Measurements from ENCODE around the gene PLCL2. TPM values are rescaled to one million over a fixed set of nuclear protein-coding genes. Genes with fewer than 3 reads are reported as not detected.

Gene PLCL2
- total RNA-seq, 1 donor, result 21.5 TPM

DNA sequence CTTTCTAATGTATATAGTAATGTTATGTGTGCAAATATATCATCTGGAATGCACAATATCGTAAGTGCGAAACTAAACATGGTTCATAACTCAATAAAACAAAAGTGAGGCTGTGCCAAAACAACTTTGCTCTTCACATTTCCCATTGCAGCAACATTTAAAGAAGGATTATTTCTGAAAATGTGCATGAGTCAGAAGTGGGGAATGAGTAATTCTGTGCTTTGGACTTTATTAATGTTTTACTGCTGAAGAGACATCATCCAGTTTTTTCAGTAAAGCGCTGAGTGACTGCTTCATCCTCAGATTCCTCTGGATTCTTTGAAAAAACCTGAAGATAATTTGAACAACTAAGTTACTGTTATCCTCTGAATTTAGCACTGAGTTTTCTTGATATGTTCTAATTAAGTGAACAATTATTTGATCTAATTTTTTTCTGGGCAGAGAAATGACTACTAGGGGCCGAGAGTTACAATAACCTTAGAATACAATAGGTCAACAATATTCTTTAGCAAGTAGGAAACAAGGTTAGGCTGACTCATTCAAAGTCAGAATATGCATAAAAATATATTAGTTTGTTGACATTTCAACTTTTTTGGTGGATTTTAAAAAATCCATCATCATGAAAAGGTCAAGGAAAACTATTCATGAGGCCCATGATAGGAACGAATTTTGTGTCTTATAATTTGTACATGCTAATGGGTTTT lies 20.0 kb upstream of the PLCL2 start:
- no peak for DNase-seq (ENCODE audit: low read depth in 2 of 3, low spot score in 2 of 3)

DNA sequence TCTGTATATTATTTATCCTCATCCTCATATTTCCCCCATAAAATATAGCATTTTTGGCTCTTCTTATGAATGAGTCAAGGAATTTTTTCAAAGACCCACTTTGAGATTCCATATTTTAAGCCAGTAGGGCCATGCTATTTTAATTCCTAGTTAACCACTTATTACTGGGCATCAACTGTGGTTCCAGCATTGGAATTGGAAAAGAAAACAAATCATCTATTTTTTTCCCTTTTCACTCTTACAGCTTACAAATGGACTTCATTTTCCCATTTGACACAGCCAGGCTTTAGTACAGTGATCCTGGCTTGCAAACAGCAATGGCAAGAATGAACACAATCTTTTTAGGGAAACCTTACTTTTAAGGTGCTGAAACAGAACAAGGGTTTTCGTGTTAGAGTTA lies 19.4 kb upstream of the PLCL2 start:
- no peak for DNase-seq (ENCODE audit: low read depth in 2 of 3, low spot score in 2 of 3)

GRCh38 chr3:16866571-16866970 lies 18.2 kb upstream of the PLCL2 start:
- peak in 2 of 3 donors; percentile 62 to 84 for DNase-seq (ENCODE audit: low read depth in 2 of 3, low spot score in 2 of 3)

DNA sequence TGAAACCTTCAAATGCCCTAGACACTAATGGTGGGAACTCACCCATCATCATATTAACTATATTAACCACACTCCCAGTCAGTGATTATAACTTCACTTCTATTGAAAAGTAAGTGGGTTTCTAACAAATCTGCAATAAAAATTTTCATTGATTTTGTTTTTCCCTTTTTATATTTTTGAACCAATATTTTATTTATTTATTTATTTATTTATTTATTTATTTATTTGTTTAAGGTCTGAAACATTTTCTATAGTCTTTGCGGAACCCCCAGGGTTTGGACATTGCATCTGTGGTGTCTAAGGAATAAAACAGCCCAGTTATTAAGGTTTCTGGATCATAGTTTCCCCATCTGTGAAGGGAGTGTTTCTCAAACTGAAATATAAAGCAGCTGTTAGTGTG lies 16.2 kb upstream of the PLCL2 start:
- no peak for DNase-seq (ENCODE audit: low read depth in 2 of 3, low spot score in 2 of 3)

DNA sequence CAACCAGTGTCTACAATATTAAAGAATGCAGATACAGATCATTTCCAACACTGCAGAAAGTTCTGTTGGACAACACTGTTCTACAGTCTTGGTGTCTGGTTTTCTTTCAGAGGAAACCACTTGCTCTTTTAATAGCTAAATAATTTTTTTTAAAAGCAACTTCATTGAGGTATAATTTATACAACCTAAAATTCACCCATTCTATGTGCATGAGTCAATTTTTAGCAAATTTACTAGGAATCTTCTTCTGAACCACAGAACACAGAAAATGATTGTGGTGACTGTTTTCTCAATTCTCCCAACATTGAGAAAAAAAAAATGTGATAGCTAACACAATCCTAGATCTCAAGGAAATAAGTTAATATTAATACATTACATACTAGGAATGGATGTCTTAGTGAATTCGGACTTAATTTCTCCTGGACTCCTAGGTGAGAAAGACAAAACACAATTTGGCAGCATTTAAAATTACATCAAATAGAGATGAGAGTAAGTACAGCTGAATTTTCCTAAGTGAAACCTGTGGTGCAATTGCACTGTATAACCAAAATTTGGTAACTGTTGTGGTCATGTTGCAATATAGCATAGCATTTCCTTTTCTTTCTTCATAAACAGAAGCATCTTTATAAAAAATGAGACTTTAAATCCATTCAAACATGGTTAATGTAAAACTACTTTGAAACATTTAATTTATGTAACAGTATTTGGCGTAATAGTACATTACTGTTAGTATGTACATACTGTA lies 15.3 kb upstream of the PLCL2 start:
- DNase-seq (ENCODE audit: low read depth in 2 of 3, low spot score in 2 of 3), result no peak

GRCh38 chr3:16871915-16872842 lies 12.6 kb upstream of the PLCL2 start:
- DNase-seq (ENCODE audit: low read depth in 2 of 3, low spot score in 2 of 3), result no peak

- no peak for DNase-seq (ENCODE audit: low read depth in 2 of 3, low spot score in 2 of 3)
Observed at GRCh38 chr3:16873872-16874271, 10.9 kb upstream of the PLCL2 start.

DNA sequence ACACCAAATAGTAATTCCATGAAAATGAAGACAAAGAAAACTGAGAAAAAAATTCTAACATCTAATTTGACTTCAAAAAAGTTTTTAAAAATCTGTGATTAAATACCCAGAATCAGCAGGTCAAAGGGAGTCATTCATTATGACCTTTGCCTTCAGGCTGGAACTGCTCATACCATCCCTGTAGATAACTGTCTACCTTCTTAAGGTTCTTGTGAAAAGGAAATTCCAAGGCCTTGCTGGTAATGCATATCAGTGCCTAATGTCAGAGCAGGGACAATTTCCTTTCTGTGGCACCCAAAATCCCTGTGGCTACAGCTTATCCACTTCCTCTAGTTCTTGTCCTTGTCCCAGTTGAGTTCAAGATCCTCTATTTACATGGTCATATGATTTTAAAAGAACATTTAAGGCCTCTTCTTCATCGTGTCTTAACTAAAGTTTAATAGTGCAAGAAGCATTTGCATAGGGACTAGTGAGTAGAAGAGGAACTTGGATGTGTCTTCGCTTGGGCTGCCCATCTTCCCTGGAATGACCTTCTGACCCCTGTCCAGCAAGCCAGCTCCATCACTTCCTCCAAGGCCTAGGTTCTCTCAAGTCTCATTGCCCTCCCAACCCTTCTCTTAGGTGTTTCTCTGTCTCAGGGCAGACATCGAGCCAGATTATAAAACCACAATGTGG lies 8.7 kb upstream of the PLCL2 start:
- DNase-seq (ENCODE audit: low read depth in 2 of 3, low spot score in 2 of 3), result no peak

GRCh38 chr3:16877505-16877904 lies 7.2 kb upstream of the PLCL2 start:
- DNase-seq (ENCODE audit: low read depth in 2 of 3, low spot score in 2 of 3), result no peak

DNA sequence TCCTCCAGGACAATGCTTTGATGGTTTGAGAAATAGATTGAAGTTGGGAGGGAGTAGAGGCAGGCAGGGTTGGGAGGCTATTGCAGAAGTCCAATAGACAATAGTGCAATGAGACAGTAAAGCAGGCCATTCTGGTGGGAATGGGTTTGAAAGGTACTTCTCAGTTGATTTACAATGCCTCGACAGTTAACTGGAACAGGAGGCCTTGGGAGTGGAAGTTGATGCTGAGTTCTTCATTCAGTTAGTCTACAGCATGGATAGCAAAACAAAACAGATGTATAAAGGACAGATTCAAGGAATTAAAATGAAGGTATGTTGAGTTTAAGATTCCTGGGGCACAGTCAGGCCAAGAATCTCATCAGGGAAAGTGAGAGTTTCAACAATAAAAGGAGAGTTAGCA lies 6.8 kb upstream of the PLCL2 start:
- no peak for DNase-seq (ENCODE audit: low read depth in 2 of 3, low spot score in 2 of 3)

DNA sequence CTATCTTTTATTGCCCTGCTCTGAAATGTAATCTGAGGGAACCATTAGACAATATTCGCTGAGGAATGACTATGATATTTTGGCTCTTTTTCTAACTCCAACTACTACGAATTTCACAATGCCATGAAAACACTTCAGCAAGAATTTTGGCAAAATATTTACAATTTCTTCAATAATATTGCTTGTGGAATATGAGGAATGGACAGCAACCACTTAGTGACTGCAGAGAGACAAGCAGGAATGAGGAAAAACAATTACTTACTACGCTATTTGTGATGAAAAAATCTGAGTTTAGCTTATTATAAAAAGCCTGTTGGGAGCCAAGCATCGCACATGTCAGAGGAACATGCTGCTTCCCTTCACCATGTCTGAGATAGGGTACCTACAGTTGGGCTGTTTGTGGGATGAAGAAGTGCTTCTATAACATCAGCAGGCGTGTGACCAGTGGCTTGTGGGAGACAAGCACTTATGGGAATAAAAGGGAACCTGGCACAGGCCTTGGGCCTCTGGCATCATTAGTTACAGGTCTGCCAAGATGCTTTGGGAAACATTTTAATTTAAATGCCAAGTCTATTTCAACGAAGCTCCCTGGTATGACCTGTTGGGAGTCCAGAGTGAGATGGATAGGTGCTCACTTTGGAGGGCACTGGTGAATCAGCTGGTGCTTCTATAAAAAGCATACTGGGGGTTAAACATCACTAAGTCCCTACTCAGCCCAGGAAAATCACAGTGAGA lies 2.7 kb upstream of the PLCL2 start:
- no peak for DNase-seq (ENCODE audit: low read depth in 2 of 3, low spot score in 2 of 3)

GRCh38 chr3:16883057-16883722 lies 1.6 kb upstream of the PLCL2 start:
- no peak for DNase-seq (ENCODE audit: low read depth in 2 of 3, low spot score in 2 of 3)

- DNase-seq (ENCODE audit: low read depth in 2 of 3, low spot score in 2 of 3), result no peak
Observed at GRCh38 chr3:16883723-16884083, 1.1 kb upstream of the PLCL2 start.

DNA sequence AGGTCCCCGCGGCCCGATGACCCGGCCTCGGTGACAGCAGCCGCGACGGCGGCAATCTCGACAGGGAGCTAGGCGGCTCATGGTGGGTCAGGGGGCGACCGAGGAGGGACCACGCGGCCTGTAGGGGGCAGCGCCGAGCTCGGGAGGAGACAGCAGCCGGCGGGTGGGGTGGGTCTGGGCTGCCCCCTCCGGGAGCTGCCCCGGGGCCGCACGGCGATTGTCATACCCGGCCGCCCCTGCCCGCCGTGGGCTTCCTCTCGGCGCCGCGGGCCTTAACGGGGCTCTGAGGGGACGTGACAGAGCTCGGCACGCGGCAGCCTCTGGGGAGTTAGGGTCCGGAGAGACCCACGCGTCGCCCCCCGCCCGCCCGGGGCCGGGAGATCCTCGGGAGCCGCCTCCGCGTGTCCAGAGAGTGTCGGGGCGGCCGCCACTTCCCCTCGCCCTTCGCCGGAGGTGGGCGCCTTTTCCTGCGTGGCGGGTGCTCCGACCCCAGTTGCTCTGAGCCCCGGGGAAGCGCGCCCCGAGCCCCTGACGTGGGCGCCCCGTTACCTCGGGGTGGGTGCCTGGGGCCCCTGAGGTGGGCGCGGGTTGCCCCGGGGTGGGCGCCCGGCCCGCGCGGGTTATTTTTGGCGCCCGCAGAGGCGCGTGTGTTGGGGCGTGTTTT lies 539 bp upstream of the PLCL2 start:
- DNase-seq (ENCODE audit: low read depth in 2 of 3, low spot score in 2 of 3), result peak; percentile 46 to 86 (median 85)

DNA sequence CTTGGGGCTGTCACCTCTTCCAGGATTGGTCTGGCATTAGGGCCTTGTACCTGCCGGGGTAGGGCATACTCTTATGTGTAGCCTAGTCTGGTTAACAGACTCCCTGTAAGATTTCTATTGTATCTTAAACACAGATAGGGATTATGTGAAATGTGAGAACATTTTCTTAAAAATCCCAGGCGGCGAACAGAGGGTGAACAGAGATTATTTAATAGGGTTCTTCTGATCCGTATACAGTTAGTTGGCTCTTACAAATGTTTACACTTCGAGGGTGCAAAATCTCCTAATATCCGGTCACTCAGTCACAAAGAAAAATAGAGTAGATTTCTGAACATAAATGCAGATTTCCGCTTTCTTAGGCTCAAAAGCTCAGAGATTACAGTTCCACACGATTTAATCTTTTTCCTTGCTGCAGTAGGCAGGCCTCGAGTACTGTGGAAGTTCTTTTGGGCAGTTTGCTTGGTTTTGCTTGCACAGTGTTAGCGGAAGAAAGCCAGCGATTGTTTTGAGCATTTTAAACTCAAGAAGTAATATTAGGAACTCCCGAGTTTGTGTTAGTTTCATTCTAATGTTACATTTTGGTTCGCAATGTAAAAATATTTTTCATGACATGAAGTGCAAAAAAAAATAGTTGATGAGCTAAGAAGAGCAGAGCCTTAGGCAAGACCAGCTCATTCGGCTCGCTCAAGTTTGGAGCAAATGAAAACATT lies 993 bp downstream of the PLCL2 start:
- no peak for DNase-seq (ENCODE audit: low read depth in 2 of 3, low spot score in 2 of 3)

DNA sequence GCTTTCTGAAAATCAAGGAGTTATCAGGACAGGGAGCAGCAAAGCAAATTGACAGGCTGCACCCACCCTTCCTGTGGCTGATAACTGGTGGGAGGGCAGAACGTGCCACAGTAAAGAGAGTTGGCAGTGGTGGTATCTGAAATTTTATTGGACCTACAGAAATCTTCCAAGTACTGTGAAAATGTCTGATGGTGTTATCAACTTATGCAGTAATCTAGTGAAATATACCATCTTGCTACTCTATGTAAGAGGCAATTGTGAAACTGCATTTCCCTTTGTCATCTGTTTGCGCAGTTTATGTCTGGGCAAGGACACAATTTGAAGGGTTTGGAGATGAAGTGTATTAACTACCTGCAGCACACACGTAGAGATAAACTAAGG lies 1.5 kb downstream of the PLCL2 start:
- DNase-seq (ENCODE audit: low read depth in 2 of 3, low spot score in 2 of 3), result peak in 1 of 3 donors; percentile 38

- DNase-seq (ENCODE audit: low read depth in 2 of 3, low spot score in 2 of 3), result no peak
Observed at GRCh38 chr3:16887130-16887529, 2.4 kb downstream of the PLCL2 start.

- DNase-seq (ENCODE audit: low read depth in 2 of 3, low spot score in 2 of 3), result no peak
Observed at GRCh38 chr3:16888356-16888755, 3.6 kb downstream of the PLCL2 start.

Data from hematopoietic multipotent progenitor cell (in vitro differentiated cells).